HG03175 (cell line): Measurements from ENCODE around the gene ARHGAP26.
A peak's percentile ranks its signal among the peaks of the same experiment; 100 is the strongest.

ENCODE experiments used
- ATAC-seq: cut with Tn5 transposase; IDR thresholded peaks from one replicate; pipeline ENCODE4 v1.9.1; 2021; ENCODE audit warnings: mild to moderate bottlenecking, moderate library complexity; ENCODE audit not compliant: unreplicated experiment

The ARHGAP26 gene

GRCh38 chr5:142870532-142871362, 100.6 kb downstream of the ARHGAP26 start:
- no peak for ATAC-seq

- no peak for ATAC-seq
Observed at GRCh38 chr5:142871363-142872193, 101.4 kb downstream of the ARHGAP26 start.

- ATAC-seq: no peak
Observed at GRCh38 chr5:142872217-142872616, 102.0 kb downstream of the ARHGAP26 start.

GRCh38 chr5:142872795-142873194, 102.6 kb downstream of the ARHGAP26 start:
- ATAC-seq: no peak

- ATAC-seq: no peak
Observed at GRCh38 chr5:142873831-142874230, 103.7 kb downstream of the ARHGAP26 start.

GRCh38 chr5:142874540-142874939, 104.4 kb downstream of the ARHGAP26 start:
- no peak for ATAC-seq

GRCh38 chr5:142875936-142876335, 105.8 kb downstream of the ARHGAP26 start:
- no peak for ATAC-seq

GRCh38 chr5:142876817-142877216, 106.6 kb downstream of the ARHGAP26 start:
- ATAC-seq: no peak

- ATAC-seq: no peak
Observed at GRCh38 chr5:142878111-142878510, 107.9 kb downstream of the ARHGAP26 start.

- ATAC-seq: no peak
Observed at GRCh38 chr5:142878638-142879037, 108.5 kb downstream of the ARHGAP26 start.

- peak; percentile 71 for ATAC-seq
Observed at GRCh38 chr5:142881076-142881783, 111.1 kb downstream of the ARHGAP26 start.

- no peak for ATAC-seq
Observed at GRCh38 chr5:142881784-142882126, 111.6 kb downstream of the ARHGAP26 start.

GRCh38 chr5:142883025-142883424, 112.8 kb downstream of the ARHGAP26 start:
- no peak for ATAC-seq

- no peak for ATAC-seq
Observed at GRCh38 chr5:142883438-142883837, 113.3 kb downstream of the ARHGAP26 start.

- ATAC-seq: no peak
Observed at GRCh38 chr5:142884029-142884428, 113.9 kb downstream of the ARHGAP26 start.

GRCh38 chr5:142886211-142886610, 116.0 kb downstream of the ARHGAP26 start:
- ATAC-seq: no peak

GRCh38 chr5:142886956-142887355, 116.8 kb downstream of the ARHGAP26 start:
- no peak for ATAC-seq

GRCh38 chr5:142888469-142889085, 118.4 kb downstream of the ARHGAP26 start:
- no peak for ATAC-seq

- no peak for ATAC-seq
Observed at GRCh38 chr5:142892021-142892420, 121.8 kb downstream of the ARHGAP26 start.

- no peak for ATAC-seq
Observed at GRCh38 chr5:142894315-142894714, 124.1 kb downstream of the ARHGAP26 start.

- no peak for ATAC-seq
Observed at GRCh38 chr5:142894749-142895148, 124.6 kb downstream of the ARHGAP26 start.
